ENCODE measurements around the gene THSD7B. TPM values are rescaled to one million over a fixed set of nuclear protein-coding genes. Genes with fewer than 3 reads are reported as not detected.
A peak's percentile ranks its signal among the peaks of the same experiment; 100 is the strongest.

Gene THSD7B
- total and polyA plus RNA-seq, 2 of the 8 experiments (the other 6 are each of a cell fraction or from before 2014, with no cell fraction given): 0.60 to 2.9 TPM

GRCh38 chr2:136736236-136736635 is 29.1 kb upstream of the THSD7B start:
- TF ChIP-seq KDM4A (IDR thresholded peaks at IDR 0.05; ENCODE audit: low read depth, low read length, severe bottlenecking): no peak
- no peak for TF ChIP-seq POU5F1 (IDR thresholded peaks at IDR 0.05; ENCODE audit: low read depth, low read length)
- TF ChIP-seq MAFK (IDR thresholded peaks at IDR 0.05; ENCODE audit: low read depth, low read length): peak; percentile 50; the same call in 1 of the 2 replicates
- TF ChIP-seq TEAD4 (IDR thresholded peaks at IDR 0.05; ENCODE audit: low read depth, low read length): no peak
- Histone ChIP-seq H2BK12ac (ENCODE audit: low read depth, low read length) (no peak overlapping the region), H3K9me3 (ENCODE audit: insufficient read depth in 2 of 2, low read depth in 1 of 2, low read length in 1 of 2) (no peaks in the 10 kb centered on the region), H4K8ac (ENCODE audit: extremely low read depth, insufficient read depth, low read length) (no peak overlapping the region), H3K56ac (replicated peaks; ENCODE audit: insufficient read length, low read depth, low read length) (no peak overlapping the region), H3K27me3 (replicated peaks in 1 of 4; ENCODE audit: control insufficient read depth in 3 of 4, extremely low read depth in 1 of 4, insufficient read depth in 3 of 4, low read length in 3 of 4) (no peaks in the 10 kb centered on the region), H3K18ac (ENCODE audit: extremely low read depth, low read length) (no peak overlapping the region), H3K23ac (ENCODE audit: insufficient read length) (no peak overlapping the region), H3K4me3 (ENCODE audit: extremely low read depth in 1 of 4, insufficient read depth in 2 of 4, low read depth in 3 of 4, low read length in 4 of 4) (no peak overlapping the region), H2BK5ac (ENCODE audit: low read depth, low read length) (no peak overlapping the region), H3K4ac (replicated peaks; ENCODE audit: insufficient read length, low read depth, low read length) (no peak overlapping the region), H4K91ac (replicated peaks; ENCODE audit: insufficient read length, low read length) (no peak overlapping the region), H2AFZ (ENCODE audit: low read length) (no peak overlapping the region), H3K4me1 (replicated peaks in 1 of 4; ENCODE audit: control insufficient read depth in 3 of 4, insufficient read depth in 4 of 4, low read length in 3 of 4) (no peaks in the 10 kb centered on the region), H3K79me1 (ENCODE audit: low read depth, low read length) (no peaks in the 10 kb centered on the region), H3K27ac (ENCODE audit: low read depth, low read length) (no peak overlapping the region), H4K20me1 (replicated peaks in 1 of 2; ENCODE audit: control insufficient read depth in 1 of 2, insufficient read depth in 2 of 2, low read length in 2 of 2) (no peaks in the 10 kb centered on the region), H4K5ac (ENCODE audit: insufficient read length, low read depth, low read length) (no peak overlapping the region), H3K36me3 (ENCODE audit: control insufficient read depth in 2 of 4, insufficient read depth in 4 of 4, low read length in 3 of 4) (no peaks in the 10 kb centered on the region), H3K9ac (replicated peaks in 1 of 4; ENCODE audit: extremely low read depth in 1 of 4, low read depth in 3 of 4, low read length in 3 of 4) (no peak overlapping the region), H3K4me2 (ENCODE audit: insufficient read depth in 1 of 2, low read depth in 2 of 2, low read length in 2 of 2) (no peak overlapping the region), H3K79me2 (ENCODE audit: control insufficient read depth in 1 of 2, insufficient read depth in 2 of 2, low read length in 2 of 2) (no peaks in the 10 kb centered on the region), H2BK20ac (ENCODE audit: low read length) (no peak overlapping the region), H3K23me2 (ENCODE audit: low read depth, low read length) (no peaks in the 10 kb centered on the region; the same call in 1 of the 2 replicates), H2BK15ac (ENCODE audit: low read length) (no peak overlapping the region), H2AK5ac (ENCODE audit: low read depth, low read length) (no peak overlapping the region), H2BK120ac (replicated peaks; ENCODE audit: low read depth, low read length) (no peak overlapping the region), H3K14ac (ENCODE audit: insufficient read length) (no peak overlapping the region)
- no peak for DNase-seq (ENCODE audit: low read depth in 1 of 2, low spot score in 2 of 2)
- FAIRE-seq: no peak
- ChIA-PET CTCF (ENCODE audit: partially characterized antibody) (interaction anchor here (0.7 to 2.9 kb wide), 24 partner anchors 9 to 1106 kb away, joined by 3 to 29 read pairs (median 4); no protein-coding TSS in a partner anchor), POLR2A (ENCODE audit: partially characterized antibody) (no interaction called here)
- 86% methylated on average over 3 of the region's 3 CpGs; no CpG with 5 or more reads in 1 of the 2 experiments for WGBS, 2 experiments (ENCODE audit: extremely low coverage in 1 of 2, insufficient coverage in 1 of 2, insufficient read length in 1 of 2, insufficient replicate concordance in 2 of 2, low coverage in 1 of 2, low lambda C conversion rate in 2 of 2, missing lambda C conversion rate in 1 of 2)
